ENCODE data around the gene WDR89.
A peak's percentile ranks its signal among the peaks of the same experiment; 100 is the strongest.
"Not testable (repeated sequence)": the region's sequence is repeated elsewhere in the genome, so short reads cannot be mapped to it uniquely, and the experiment has no call there.

WDR89 gene

GRCh38 chr14:63652406-63652805, 10.7 kb upstream of the WDR89 start:
- DNase-seq, result no peak

- DNase-seq, result peak; percentile 57
Observed at GRCh38 chr14:63650256-63650952, 8.7 kb upstream of the WDR89 start.

GRCh38 chr14:63647696-63648410, 6.2 kb upstream of the WDR89 start:
- no peak for DNase-seq

- DNase-seq, result no peak
Observed at GRCh38 chr14:63644741-63645140, 3.1 kb upstream of the WDR89 start.

- DNase-seq, result no peak
Observed at GRCh38 chr14:63642656-63643382, 1.1 kb upstream of the WDR89 start.

- DNase-seq, result peak; percentile 84
Observed at GRCh38 chr14:63642229-63642611, 549 bp upstream of the WDR89 start.

GRCh38 chr14:63638493-63638892, 3.2 kb downstream of the WDR89 start:
- DNase-seq, result no peak

- DNase-seq, result not testable (repeated sequence)
Observed at GRCh38 chr14:63636094-63636635, 5.5 kb downstream of the WDR89 start.

- no peak for DNase-seq
Observed at GRCh38 chr14:63633801-63634200, 7.9 kb downstream of the WDR89 start.

- DNase-seq, result no peak
Observed at GRCh38 chr14:63632932-63633514, 8.6 kb downstream of the WDR89 start.

GRCh38 chr14:63624701-63625100, 17.0 kb downstream of the WDR89 start:
- no peak for DNase-seq

- DNase-seq, result no peak
Observed at GRCh38 chr14:63624203-63624602, 17.5 kb downstream of the WDR89 start.

GRCh38 chr14:63621975-63622374, 19.7 kb downstream of the WDR89 start:
- DNase-seq, result not testable (repeated sequence)

- DNase-seq, result no peak
Observed at GRCh38 chr14:63616015-63616414, 25.7 kb downstream of the WDR89 start.

GRCh38 chr14:63614679-63615363, 26.9 kb downstream of the WDR89 start:
- DNase-seq, result no peak

- DNase-seq, result no peak
Observed at GRCh38 chr14:63611078-63611477, 30.6 kb downstream of the WDR89 start.

- no peak for DNase-seq
Observed at GRCh38 chr14:63605041-63605532, 36.6 kb downstream of the WDR89 start.

GRCh38 chr14:63604626-63605025, 37.0 kb downstream of the WDR89 start:
- DNase-seq, result no peak

GRCh38 chr14:63603749-63604277, 37.9 kb downstream of the WDR89 start:
- DNase-seq, result no peak

- DNase-seq, result no peak
Observed at GRCh38 chr14:63598807-63599206, 42.9 kb downstream of the WDR89 start.

- no peak for DNase-seq
Observed at GRCh38 chr14:63596998-63597658, 44.5 kb downstream of the WDR89 start.
